ENCODE results near the gene STX12.
"Not testable (repeated sequence)": the region's sequence is repeated elsewhere in the genome, so short reads cannot be mapped to it uniquely, and the experiment has no call there.

The STX12 gene

DNA sequence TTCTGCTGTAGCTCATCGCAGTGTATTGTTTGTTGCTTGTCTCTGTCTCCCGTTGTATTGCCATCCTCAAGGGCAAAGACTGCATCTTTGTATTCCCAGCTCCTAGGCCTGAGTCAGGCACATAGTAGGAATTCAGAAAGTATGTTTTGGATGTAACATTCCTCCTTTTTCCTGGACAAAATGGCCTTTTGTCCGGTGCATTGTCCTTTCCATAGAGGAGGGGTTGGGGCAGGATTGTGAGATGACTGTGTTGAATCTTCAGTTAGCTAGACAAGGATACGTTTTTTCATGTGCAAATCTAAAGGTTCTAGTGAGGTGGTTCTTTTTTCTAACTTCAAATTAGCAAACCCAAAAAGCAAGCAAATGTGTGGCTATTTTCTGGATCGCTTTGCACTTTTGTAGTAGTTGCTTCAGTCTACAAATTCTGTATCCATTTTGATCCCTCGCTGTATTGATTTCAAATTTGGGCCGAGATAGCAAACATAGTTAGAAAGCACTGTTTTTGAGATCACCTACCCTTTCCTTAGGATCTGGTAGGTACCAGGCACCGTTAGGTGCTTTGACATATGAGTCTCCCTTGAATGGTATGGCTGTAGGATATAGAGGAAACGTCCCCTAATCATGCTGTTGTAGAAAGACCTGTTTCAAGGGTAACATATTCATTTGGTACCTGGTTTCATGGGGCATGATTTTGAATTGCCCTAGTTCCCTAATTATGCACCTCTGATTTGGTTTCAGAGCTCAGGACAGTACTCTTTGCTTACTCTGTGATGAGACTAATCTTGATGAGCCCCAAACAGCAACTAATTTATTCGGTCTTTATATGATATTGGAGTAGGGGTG is 58.8 kb downstream of the STX12 start:
- no peak for DNase-seq

DNA sequence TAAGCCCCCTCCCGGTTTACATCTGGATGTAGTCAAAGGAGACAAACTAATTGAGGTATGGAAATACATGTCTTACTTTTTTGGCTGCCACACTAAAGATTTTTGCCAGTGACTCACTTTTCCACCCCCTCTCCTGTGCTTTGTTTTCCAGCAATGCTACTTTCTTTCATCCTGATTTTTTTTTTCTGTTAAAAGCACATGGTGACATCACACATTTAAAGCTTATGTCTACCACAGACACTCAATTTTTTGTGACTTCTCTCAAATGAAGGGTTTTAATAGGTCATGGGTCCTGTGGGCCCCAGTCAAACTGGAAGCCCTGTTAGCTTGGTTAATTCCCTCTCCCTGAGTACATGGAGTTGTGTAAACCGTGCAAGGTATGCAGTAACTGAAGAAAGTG is 59.7 kb downstream of the STX12 start:
- DNase-seq = no peak

DNA sequence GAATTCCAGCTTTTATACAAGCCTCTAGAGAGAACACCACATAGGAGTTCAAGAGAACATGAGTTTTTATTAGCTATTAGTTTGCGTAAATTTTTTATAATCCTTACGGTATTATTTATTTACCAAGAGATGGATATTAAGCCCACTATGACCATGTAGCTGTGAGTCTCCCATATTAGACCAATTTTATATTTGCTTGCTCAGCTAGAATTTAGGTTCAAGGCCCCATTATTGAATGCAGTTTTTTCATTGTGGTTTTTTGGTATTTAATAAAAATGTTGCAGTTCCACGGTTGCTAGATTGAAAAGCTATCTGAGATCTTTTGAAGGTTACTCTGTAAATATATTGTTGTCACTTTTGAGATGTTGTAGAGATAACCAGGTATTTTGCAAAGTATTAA is 60.5 kb downstream of the STX12 start:
- DNase-seq = no peak

DNA sequence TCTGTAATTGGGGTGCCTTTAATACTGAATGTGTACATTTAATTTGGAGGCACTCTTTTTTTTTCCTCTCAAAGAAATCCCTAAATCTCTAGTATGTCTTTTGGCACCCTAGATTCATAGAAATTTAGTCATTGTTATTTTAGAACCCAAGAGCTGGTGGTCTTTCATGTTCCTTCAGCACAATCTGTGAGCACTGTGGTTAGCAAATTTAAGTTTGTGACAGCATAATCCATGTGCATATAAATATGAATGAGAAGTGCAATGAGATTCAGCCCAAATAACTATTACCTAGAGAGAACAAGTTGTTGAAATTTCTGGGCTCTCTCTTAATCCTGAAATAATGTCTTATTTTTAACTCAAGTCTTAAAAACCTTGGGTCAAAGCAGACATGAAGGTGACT is 62.0 kb downstream of the STX12 start:
- DNase-seq = no peak

DNA sequence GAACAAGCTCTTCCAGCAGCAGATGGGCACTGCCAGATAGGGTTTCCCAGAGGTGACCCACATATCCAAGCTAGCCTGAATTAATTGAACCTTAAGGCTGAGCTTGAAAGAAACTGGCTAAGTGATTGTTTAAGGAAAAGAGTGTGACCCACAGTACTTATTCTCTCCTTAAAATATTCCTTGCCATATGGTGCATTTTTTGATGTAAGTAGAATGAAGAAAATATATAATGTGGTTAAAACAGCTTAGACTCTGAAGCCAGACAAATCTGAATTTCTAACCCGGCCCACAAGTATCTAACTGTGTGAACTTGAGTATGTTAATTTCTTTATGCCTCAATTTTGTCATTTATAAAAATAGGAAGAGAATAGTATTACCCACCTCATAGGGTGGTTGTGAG is 62.5 kb downstream of the STX12 start:
- DNase-seq = no peak

DNA sequence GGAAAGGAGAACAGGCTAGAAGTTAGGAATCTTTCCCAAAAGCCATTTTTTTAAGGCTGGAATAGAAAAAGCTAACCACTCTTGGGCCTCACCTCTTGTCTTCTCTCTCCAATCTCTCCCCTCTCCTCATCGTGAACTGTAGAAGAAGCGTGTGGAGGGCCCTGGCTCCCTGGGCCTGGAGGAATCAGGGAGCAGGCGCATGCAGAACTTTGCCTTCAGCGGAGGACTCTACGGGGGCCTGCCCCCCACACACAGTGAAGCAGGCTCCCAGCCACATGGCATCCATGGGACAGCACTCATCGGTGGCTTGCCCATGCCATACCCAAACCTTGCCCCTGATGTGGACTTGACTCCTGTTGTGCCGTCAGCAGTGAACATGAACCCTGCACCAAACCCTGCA is 76.9 kb downstream of the STX12 start:
- DNase-seq = no peak

DNA sequence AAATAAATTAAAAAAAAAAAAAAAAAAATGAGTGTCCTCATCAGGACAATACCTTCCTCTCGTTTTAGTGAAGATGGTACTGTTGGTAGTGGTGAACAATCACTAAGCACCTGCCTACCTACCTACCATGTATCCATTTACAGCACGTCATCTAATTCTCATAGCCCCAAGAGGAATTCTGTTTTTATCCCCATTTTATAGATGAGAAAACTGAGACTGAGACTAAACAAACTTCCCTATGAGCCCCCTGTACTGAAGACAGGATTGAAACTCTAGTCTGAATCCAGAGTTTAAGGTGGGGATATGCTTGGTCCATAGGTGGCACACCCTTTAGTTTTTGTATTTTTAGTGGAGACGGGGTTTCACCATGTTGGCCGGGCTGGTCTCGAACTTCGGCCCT is 82.1 kb downstream of the STX12 start:
- DNase-seq = no peak

DNA sequence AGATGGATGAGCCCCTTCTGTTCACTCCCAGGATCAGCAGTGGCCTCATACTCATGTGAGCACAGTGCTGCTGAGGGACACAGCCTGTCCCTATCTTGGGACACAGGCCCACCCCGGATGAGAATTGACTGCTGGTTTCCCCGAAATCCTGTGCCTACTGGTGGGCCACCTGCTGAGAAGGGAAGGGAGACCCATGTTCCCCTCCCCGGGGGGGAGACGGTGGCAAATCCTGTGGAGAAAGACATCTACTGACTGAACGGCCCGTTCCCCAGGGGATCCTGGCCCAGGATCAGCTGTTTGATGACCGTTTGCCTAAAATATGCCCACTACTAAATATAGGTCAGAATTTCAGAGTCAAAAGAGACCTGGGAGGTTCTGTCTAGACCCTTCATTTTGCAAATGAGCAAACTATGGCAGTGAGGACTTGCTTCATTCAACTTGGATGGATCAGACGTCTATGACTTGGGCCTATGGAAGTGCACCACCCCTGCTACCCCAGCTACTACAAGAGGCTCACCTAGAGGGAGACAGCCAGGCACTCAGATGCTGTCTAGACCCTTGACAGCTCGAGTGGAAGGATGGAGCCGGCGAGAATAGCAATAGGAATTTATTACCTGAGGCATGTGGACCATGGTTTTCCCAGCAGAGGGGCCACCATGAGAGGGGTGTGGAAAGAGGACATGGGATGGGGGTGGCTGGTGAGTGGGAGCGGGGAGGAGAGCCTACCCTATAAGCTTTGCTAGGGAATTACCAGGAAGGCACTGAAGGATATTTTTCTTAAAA is 83.7 kb downstream of the STX12 start:
- no peak for DNase-seq

DNA sequence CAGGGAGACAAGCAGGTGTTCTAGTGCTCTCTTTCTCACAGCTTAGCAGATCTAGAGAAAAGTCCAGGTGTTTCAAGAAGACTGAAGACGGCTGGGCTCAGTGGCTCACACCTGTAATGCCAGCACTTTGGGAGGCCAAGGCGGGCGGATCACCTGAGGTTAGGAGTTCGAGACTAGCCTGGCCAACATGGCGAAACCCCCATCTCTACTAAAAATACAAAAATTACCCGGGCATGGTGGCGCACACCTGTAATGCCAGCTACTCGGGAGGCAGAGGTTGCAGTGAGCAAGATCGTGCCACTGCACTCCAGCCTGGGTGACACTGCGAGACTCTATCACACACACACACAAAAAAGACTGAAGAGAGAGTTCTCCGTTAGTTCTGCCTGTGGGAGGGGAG is 84.5 kb downstream of the STX12 start:
- DNase-seq = not testable (repeated sequence)

DNA sequence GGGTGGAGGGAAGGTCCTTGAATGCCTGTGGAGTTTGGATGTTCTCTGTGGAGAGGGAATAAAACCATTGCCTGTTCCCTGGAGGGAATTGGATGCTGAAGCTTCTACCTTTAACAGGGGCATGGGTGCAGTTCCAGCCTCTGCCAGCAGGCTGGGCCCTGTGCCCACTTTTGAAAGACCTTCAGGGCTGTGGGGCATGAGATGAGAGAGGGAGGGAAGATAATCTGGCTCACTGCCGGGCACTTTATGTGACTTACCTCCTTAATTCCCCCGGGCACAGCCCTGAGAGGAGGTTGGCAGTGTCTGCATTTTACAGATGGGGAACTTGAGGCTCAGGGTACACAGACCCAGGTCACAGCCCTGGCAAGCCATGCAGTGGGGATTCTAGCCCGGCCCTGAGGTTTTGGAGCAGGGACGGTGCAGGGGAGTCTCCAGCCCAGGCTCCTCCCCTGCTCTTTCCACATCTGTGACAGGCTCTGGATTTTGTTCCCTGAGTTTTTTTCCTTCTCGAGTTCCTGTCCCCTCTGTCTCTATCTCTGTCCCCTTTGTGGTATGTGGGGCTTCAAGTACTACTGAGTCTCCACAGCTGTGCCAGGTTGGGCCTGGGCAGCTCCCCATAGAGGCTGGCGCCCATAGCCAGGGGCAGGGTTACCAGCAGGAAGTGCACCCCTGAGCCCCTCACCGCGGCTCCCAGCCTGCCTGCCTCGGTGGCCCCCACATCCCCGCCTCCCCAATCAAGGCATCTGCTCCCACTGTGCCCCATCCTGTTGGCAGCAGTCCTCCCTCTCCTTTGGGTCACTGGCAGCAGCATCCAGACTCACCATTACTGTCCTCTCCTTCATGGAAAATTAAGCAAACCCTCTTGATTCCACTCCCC is 85.3 kb downstream of the STX12 start:
- DNase-seq = peak; percentile 78

DNA sequence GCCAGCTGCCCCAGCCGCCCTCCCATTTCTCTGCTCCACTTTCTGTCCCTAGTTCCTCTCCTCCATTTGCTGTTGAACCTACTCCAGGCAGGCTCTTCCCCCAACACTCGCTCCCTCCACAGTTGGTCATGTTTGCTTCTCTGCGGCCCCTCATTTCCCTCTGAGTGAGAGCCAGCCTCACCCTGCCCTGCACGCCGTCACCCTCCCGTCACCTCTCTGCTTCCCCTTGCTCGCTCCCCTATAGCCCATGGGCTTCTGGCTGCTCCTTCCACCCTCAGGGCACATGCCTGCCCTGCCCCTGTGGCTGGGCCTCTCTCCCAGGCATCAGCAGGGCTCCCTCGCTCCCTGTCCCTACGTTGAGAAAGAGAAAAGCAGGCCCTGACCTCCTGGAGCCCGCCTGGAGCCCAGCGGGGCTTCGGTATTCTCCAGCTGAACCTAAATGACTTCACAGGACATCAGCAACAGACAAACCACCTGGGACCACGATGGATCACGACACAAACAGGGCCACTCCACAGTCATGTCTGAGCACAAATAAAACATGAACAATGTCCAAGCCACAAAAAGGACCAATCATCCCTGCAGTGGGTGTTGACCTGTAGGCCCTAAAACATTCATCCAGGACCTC is 86.0 kb downstream of the STX12 start:
- DNase-seq = no peak

DNA sequence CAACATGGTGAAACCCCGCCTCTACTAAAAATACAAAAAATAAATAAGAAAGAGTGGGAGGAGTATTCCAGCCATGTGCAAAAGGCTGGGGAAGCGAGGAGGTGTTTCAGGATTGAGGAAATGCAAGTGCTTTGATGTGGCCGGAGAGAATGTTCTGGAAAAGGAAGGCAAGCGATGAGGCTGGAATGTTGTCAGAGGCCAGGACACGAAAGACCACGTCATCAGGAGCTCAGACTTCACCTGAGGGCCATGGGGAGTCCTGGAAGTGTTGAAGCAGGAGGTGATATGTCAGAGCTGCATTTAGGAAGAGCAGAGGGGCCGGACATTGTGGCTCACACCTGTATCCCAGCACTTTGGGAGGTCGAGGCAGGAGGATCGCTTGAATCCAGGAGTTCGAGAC is 88.4 kb downstream of the STX12 start:
- no peak for DNase-seq

DNA sequence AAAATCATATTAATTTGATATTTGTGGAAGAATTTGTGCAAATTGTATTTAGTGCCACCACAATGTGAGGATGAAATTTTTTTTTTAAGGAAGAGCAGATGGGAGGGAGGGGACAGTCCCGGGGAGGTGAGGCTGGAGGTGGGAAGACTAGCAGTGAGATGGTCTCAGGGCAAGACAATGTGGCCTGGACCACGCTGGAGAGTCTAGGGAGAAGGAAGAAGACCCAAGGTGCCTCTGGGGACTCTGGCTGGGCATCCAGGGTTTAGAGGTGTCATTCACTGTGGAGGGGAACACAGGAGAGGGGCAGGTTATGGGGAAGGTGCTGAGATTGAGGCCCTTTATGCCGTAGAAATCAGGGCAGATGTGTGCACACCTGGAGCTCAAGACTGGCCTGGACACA is 89.0 kb downstream of the STX12 start:
- DNase-seq = no peak

DNA sequence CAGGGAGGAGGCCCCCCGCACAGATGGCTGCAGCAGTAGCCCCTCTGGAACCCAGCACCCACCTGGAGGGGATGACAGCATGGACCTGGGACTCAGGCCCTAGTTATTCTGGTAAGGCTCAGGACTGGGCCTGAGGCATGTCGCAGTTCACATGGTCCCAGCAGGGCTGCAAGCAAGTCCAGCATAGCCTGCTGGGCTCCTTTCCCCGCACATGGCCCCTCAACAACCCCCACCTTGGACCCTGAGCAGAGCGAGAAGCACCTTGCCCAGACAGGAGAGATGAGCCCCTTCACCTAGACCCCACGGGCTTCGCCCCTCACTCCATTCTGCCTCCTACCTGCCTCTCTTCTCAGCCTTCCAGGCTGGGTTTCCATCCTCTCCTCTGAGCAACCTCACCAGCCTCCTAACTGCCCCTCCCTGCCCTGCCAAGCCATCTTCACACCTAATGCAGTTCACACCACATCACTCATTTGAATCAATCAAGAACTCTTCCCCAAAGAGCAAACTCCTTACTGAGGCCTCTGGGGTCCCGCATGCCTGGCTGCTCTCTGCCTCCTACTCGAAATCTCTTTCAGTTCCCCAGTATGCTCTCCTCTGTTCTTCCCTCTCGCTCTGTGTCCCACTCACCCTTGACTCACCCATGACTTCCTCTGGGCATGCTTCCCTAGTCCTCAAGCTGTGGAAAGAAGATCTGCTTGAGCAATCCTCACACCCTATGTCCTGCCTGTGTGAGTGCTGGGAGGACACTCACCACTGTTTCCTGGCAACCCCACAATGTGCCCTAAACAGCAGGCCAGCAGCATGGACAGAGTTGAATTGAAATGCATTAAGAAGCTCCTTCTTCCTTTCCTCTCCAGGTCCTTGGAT is 89.9 kb downstream of the STX12 start:
- DNase-seq = no peak

DNA sequence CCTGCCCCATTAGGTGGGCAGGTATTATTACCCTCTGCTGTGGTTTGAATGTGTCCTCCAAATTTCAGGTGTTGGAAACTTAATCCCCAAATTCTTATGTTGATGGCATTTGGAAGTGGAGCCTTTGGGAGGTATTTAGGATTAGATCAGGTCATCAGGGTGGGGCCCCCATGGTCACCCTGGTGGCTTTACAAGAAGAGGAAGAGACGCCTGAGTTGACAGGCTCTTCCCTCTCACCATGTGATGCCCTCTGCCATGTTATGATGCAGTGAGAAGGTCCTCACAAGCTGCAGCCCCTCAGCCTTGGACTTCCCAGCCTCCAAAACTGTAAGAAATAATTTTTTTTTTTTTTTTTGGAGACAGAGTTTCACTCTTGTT is 90.5 kb downstream of the STX12 start:
- no peak for DNase-seq

DNA sequence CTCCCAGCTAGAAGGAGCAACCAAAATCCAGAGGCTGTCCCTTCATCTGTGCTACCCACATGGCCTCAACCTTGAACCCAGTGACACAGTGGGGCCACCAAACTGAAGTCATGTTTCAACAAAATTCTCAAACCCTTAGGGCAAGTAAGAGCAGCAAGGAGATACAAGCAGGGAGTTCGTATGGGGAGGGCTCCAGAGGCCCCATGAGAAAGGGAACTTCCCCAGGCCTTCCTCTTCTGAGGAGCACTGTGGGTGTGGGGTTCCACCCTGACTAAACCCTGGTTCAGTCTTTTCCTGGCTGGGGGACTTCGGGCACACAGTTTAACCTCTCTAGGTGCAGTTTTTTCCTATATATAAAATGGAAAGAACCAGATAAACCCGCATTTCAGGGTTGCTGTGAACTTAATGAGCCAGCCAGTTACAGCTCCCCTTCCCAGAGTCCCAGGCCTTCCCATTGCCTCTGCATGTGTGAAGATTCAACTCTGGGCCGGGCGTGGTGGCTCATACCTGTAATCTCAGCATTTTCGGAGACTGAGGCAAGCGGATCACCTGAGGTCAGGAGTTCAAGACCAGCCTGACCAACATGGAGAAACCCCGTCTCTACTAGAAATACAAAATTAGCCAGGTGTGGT is 91.4 kb downstream of the STX12 start:
- no peak for DNase-seq

DNA sequence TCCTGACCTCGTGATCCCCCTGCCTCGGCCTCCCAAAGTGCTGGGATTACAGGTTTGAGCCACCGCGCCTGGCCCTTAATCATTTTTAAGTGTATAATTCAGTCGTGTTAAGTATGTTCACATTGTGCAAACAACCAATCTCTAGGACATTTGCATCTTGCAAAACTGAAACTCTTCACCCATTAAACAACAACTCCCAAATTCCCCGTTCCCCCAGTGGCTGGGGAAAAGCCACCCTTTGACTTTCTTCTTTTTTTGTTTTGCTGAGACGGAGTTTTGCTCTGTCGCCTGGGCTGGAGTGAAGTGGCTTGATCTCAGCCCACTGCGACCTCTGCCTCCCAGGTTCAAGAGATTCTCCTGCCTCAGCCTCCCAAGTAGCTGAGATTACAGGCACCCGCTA is 92.8 kb downstream of the STX12 start:
- DNase-seq = no peak

DNA sequence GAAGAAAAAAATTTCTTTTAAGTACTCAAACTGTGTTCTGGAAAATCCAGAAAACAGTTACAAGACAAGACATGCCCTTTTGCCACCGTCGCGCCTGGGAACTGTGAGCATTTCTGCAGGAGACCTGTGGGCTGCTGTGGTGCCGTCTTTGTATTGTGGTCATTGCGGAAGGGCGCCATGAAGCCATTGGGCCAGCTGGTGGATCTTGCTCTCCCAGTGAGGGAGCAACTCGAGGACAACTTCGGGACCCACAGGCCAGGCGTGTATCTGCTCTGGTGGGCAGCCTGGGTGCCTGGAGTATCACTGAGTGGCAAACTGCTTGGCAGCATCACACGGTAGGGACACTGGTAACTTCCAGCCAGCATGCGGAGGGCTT is 95.5 kb downstream of the STX12 start:
- DNase-seq = no peak

DNA sequence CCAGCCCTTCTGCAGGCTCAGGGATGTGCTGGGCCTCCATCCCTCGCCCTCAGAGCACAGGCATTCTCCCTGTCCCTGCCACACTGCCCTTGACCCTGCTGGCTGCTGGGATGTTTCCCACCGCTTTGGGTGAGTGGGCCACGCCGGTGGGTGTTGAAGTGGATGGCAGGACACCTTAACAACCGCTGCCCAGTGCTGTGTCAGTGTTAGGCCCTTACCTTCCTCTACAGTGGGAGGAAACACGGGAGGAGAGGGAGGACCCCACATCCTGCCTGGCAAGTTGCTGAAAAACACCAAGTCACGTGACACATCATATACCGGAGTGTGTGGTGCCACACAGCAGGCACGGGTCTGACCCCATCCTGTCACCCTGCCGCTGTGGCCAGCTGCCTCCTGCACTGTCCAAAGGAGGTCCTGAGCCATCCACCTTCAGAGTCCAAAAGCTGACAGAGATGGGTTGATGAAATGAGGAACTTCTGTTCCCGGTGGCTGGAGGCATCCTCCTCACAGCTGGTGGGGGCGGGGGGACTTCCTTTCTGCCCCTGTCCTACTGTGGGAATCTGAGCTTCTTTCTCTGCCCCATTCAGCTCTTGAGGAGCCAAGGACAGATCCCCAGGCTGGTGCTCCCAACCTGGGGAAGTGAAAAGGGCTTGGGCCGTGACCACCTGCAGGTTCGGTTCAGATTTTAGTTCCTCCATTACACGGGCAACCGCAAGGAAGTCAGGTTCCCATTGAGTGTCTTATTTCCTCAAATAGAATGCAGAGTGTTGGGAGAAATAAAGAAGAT is 96.1 kb downstream of the STX12 start:
- DNase-seq = peak; percentile 43

DNA sequence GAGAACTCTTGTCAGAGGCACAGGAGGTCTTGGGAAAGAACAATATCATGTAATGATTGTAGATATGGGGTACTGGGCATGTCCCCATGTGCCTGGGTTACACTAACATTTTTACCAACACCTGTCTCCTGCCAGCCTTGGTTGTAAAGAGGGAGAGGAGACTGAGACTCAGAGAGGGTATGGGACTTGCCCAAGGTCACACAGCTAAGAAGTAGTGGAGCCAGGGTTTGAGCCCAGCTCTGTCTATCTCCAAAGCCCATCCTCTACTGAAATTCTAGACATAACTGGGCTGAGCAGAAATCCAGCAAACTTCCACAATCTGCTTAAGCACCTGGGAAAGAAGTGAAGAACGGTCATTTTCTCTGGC is 96.7 kb downstream of the STX12 start:
- no peak for DNase-seq

DNA sequence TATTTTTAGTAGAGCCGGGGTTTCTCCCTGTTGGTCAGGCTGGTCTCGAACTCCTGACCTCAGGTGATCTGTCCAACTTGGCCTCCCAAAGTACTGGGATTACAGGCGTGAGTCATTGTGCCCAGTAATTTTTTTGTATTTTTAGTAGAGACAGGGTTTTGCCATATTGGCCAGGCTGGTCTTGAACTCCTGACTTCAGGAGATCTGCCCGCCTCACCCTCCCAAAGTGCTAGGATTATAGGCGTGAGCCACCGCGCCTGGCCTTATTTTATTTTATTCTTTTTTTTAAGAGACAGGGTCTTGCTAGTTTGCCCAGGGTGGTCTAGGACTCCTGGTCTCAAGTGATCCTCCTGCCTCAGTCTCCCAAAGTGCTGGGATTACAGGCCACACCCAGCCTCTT is 98.1 kb downstream of the STX12 start:
- not testable (repeated sequence) for DNase-seq

Data from activated CD4-positive, alpha-beta T cell treated with anti-CD3 and anti-CD28 coated beads for 1 hour (primary cell).